GM19452 (cell line): ENCODE measurements around the gene TEX29.

Source experiments
- ATAC-seq: cut with Tn5 transposase; IDR thresholded peaks from one replicate; pipeline ENCODE4 v1.9.1; 2021; ENCODE audit not compliant: unreplicated experiment

The TEX29 gene

DNA sequence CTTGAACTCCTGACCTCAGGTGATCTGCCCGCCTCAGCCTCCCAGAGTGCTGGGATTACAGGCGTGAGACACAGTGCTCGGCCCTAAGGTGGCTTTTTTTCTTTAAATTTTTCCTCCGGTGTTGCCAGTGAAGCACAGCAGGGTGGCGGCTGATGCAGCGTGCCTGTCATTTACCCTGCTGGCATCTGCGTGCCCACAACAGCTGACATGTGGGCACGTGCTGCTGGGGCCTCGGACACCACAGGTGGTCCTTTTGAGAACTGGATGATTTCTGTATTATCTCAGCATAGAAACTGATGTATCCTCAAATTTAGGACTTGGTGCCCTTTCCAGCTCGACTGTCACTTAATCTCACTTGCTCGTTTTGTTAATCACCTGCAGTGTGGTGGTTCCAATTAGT lies 31.2 kb upstream of the TEX29 start:
- no peak for ATAC-seq

DNA sequence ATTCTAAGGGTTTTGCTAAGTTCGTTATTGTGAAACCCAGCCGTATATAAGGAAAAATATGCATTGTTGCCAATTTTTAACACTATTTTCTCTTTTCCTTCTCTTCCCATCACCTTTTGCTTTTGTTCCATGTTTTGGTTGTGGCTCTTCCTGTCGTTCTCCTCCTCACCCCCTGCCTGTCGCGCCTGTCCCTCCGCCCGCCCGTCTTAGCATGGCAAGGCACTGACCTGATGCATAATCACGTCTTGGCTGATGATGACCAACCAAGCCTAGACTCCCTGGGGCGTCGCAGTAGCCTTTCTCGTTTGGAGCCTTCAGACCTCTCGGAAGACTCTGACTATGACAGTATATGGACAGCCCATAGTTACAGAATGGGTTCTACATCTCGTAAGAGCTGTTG lies 28.5 kb upstream of the TEX29 start:
- ATAC-seq = no peak

DNA sequence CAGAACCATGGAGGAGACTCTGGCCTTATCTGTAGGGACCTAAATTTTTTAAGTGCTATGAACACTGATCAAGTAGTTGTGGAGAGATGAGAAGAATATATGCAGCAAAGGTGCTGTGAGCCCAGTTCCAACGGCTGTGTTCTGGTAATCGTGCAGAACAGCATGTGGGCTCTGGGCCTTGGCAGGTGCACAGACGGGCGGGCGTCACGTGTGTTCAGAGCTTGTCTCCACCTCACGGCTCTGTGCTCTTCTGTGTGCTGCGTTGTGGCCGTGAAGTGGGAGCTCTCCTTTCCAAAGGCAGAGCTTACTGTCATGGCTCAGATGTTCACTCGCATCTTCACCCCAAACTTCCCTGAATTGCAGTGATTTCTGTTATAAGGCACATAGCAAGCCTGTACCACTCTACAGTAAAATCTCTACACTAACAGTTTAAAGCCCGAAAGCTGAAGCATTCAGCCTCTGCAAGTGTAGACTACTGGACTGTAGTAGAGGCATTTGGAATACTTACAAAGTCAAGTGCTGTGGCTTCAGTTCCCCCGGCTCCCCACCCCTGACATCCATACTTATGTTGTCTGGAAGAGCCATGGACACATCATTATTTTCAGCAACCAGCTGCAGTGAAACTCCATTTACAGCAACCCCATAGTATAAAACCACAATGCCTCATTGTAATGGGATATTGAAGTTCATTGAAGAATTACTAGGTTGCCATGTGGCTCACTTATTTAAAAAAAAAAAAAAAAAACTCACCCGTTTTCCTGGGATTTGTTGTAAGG lies 27.5 kb upstream of the TEX29 start:
- no peak for ATAC-seq

DNA sequence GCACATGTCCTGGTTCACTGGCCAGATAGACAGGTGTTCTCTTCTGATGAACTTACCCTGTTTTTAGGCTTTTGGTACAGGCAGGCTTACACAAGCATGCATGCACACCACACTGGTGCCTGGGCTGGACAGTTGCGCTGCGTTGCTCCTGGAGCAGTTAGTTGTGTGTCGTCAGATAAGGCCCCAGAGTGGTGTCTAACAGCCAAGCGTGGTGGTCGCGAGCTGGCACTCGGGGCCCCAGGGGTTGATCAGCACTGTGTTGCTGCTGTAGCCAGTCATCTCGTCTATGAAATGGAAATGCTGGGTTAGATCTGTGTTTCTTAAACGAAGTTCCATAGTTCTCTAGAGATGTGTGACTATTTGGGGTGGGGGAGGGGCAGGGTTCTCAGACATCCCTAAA lies 24.6 kb upstream of the TEX29 start:
- no peak for ATAC-seq

DNA sequence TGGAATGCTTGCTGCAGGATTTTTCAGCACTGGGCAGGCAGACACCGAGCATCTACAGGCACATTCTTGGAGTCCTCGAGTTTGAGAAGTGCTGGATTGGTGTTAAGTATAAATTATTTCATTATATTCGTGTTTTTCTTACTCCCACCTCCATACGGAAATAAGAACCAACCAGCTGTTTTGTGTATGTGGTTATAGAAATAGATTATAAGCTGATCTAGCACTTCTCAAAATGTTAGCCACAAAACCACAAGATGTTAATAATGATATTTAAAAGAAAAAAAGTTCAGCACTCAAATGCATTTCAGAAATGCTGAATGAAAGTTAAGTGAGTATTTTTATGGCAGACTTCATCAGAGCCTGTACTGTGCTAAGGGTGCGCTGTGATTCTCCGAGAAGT lies 24.0 kb upstream of the TEX29 start:
- ATAC-seq = no peak

DNA sequence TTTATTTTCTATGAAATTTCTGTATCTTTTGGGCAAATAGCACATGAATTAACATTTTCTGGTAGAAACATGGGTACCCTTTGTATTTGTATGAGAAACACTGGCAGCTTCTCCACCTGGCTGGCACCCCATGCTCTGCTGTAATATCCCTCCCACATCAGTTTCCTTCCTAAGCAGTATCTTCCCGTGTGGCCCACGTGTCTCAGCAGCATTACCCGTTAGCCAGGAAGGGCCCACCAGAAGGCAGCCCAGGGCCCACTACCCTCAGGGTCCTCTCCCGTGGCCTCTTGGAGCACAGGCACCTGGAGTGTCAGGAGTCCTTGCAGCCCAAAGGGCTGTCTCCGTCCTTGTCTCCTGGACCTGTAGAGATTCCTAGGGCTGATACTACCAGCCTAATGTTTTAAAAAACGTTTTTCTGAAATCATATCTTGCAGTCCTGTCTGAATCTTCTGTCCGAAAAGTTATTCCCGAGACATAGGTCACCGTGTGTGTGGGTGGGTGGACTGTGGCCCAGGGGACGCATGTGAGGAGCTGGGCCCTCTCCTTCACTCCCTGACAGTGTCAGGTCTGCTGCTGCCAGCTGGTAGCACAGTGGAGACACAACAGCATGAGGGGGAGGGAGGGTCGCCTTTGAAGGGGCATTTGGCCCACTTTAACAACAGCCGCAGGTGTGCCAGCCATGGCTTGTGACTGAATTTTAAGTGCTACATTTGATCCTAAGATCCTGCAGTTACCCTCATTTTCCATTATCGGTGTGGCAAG lies 22.0 kb upstream of the TEX29 start:
- ATAC-seq = no peak

DNA sequence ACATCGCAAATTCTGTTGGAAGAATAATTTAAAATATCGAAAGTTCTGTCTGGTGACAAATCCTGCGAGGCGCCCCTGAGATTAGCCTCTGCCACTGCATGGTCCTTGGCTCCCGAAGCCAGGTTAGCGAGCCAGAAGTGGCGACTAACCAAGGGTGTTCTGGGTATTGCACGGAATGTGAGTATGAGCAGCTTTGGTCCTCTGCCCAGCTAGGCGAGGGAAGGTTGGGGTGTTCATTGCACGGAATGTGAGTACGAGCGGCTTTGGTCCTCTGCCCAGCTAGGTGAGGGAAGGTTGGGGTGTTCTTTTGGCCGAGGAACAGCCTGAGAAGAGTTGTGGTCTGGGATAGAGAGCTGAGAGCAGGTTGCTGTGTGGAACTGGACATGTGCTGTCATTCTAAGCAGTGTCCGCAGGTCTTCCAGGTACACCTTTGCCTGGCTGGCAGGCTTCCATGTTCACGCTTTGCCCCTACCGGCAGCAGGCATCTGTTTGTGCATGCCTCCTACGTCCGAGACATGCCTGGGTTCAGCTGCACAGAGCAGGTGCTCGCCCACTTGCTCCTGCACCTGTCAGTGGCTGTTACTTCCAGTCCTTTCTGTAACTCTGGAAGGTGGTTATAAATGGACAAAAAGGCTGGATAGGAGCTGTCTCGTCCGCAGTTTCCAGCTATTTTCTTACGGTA lies 18.3 kb upstream of the TEX29 start:
- ATAC-seq = no peak

DNA sequence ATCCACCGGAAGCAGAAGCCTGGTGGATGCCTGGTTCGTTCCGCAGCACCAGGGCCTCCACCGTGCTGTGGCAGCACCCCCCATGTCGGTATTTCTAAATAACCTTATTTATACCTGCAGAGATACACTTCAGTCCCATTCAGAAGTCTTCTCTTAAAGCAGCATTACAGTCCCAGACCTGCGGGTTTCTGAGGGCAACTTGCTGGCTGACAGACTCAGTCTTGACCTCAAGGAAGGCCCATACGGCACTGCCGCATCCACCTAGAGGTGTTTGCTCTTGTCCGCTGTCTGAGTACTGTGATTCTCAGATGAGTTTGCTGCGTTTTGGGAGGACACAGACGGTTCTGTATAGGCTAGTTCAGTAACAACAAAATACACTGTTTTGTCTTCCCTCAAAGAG lies 16.9 kb upstream of the TEX29 start:
- ATAC-seq = no peak

DNA sequence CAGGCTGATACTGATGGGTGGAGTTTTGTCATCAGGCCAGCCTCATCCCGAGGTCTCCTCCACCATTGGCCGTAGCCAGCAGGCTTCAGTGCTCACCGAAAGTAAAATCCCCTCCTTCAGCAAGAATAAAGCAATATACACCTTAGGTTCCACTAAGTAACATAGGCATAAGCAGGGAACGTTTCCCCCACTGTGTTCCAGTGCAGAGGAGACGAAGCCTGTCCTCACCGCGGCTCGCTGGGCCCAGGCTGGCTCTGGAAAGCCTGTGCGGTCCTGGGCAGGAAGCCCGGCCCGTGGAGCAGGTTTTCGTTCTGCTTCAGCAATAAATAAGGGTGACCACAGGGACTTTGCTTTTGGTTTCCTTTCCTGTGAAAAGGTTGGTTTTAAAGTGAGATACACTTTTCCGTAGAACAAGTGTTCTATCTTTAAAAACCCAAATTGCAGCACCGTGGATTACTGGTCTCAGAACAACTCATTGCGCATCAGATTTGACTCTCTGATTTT lies 16.3 kb upstream of the TEX29 start:
- ATAC-seq = peak; percentile 94

DNA sequence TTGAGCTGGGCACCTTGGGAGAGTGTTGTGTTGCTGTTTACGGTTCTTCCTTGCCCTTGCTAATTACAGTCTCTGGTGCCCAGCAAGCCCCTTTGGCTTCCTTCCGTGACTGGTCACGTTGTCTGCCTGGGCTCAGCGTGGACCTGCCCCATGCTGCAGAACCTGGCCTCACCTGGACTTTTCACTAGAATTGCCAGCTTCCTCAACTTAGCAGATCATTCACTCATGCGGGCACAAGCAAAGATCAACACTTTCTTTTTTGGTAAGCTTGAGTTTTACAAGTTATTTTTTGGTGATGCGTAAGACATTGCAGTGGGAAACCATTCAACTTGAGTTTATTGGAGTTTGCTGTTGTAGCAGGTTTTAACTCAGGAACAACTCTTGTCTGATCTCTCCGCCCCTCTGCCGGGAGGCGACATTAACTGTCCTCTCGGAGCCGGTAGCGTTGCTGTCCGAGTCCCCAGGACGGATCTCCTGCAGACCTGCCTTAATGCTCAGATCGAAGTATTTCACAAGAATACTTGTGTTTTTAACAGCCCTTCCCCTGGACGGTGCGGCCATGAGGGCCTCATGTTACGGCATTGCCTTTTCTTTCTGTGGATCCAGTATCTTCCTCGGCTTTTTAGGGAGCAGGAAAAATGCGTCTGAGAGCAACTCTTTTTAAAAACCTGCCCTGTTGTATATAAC lies 15.7 kb upstream of the TEX29 start:
- ATAC-seq = peak; percentile 39

DNA sequence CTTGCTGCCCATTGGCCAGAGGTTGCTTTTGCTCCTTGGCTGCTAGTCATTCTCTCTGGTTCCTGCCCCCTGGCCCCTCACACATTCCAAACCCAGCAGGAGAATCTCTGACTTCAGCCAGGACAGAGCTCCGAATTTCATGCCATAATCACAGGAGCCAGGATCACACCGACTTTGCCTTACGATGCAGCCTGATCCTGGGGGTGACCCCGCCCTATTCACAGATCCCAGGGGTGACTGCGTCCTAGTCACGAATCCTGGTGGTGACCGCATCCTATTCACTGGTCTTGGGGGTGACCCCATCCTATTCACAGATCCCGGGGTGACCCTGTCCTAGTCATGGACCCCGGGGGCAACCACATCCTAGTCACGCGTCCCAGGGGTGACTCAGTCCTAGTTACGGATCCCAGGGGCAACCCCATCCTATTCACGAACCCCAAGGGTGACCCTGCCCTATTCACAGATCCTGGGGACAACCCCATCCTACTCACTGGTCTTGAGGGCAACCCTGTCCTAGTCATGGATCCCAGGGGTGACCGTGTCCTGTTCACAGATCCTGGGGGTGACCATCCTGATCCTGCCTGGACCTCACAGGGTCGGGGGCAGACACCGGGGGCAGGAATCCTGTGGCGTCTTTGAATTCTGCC lies 7.4 kb upstream of the TEX29 start:
- ATAC-seq = no peak

DNA sequence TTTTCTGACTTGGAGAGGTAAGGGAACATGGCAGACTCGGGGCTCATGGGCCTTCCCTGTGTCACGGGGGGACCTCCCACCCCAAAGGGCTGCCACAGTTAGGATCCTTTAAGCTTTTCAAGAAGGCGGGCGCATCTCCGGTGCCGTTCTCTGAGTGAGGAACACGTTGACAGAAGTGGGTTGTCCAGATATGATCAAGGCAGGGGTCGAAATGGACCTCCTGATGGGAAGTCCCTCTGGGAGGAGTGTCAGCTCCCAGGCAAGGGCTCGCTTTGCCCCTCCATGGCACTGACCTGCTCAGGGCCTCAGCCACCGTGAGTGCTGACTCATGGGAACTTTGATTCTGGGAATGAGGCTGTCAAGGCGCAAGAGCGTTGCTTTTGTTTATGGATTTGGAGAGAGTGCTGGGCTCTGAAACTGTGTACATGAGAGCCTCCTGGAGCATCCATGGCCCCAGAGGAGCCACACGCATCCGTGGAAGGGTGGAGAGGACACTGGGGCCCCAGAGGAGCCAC lies 6.5 kb upstream of the TEX29 start:
- no peak for ATAC-seq

DNA sequence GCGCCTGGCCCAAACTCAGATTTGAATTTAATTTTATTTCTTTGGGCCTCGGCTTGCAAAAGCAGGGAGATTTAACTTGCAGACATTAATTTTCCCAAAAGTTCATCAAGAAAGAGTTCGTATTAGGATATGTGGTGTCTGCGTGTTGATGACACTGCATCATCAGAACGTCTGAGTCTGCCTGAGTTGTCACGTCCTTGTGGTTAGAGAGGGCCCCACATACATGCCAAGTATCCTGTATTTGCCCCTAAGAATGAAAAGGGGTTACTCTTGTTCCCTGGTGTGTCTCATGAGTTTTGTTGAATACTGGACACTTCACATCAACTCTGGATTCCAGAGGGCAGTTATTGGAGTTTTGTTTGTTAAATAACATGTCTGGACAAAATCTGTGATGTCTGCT lies 5.6 kb upstream of the TEX29 start:
- ATAC-seq = no peak

DNA sequence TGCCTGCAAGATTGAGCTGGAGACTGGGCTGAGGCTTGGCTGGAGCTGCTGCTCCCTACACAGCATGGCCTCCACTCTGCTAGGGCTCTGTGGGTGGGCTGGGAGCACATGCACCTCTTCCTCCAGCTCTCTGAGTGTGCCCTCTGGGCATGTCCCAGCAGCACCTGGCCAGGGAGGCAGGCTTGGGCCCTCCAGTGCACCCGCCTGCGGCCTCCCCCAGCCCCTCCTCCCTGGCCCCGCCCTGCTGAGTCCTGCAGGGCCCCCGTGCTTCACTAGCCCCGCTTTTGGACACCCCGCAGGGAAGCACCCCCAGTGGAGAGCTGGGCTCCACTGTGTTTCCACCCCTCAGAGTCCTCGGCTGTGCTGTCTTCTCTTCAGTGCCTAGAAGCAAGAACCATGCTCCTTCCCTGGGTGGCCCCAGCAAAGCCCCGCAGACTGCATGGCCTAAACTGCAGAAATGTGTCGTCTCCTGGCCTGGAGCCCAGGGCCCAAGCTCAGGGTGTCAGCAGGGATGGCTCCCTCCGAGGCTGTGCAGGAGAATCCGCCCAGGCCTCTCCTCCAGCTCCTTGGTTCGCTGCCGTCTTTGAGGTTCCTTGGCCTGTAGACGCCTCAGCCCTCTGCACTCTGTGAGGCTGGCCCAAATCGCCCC lies 5.0 kb upstream of the TEX29 start:
- no peak for ATAC-seq

DNA sequence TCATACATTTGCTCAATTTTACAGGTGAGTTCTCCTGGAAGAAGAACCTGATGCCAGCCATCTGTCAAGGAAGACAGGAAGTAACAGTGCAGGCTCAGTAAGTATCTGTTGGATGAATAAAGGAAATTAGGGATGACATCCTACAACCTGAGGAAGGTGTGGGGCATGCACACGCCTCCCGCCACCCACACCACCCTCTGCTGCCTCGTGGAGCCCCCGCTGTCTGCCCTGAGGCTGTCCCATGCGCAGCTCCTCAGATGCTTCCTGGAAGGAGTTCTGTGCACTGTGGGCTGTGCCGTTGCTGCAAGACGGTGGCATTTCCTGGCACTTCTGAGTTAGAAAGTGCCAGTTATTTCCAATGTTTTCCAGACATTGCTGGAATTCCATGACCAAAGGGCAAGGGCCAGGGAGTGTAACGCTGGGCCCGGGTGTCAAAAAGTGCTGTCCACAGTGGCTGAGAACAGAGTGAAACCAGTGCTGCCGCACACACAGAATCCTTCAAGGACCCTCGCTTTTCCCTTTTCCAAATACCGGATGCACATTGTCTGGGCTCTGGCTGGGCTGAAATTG lies 4.2 kb upstream of the TEX29 start:
- ATAC-seq = no peak

DNA sequence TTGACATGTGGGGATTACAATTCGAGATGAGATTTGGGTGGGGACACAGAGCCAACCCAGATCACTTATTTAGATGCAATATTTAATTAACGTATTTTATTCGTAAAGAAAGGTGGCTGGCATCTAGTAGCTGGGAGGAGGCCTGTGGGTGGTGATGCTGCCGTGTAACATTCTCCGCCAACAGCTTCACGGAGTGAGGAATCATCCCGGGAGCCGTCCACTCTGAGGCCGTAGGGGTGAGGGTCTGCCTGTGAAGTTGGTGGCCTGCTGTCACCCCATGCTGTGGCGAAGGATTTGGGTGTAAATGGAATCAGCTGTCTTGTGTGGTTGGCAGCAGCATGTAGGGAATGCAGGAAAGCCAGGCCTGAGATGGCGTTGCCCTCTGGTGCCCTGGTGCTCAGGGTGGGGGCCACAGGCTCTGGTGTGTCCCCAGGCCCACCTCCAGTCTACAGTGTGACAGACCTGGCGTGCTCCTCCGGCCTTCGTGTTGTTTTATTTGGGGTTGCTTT lies 3.3 kb upstream of the TEX29 start:
- ATAC-seq = no peak

DNA sequence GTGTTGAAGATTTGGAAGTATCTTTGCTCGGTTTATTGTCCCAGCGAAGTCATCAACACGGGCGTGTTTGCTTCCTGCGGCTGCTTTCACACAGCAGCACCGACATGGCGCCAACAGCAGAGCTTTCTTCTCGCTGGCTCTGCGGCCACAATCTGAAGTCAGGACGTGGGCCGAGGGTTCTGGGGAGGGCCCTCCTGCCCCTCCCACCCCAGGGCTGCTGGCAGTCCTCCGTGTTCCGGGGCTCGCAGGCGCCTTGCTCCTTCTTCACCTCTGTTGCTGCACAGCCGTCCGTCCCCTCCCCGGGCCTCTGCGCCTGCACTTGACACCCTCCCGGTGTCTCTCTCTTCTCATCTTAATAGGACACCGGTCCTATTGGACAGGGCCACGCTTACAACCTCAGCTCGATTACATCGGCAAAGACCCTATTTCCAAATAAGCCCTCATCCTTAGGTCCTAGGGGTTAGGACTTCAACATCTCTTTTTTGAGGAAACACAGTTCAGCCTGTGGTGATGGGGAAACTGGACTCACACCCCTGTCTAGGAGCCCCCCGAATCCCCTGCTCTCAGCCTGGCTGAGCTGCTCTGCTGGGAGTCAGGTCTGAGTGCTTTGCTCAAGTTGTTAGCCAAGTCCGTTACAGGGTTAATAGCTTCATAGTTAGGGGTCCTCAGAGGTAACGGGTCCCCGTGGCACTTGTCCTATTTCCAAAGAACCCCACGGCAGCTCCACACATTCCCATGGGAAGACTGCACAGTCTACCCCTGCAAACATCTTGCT lies 2.7 kb upstream of the TEX29 start:
- no peak for ATAC-seq

DNA sequence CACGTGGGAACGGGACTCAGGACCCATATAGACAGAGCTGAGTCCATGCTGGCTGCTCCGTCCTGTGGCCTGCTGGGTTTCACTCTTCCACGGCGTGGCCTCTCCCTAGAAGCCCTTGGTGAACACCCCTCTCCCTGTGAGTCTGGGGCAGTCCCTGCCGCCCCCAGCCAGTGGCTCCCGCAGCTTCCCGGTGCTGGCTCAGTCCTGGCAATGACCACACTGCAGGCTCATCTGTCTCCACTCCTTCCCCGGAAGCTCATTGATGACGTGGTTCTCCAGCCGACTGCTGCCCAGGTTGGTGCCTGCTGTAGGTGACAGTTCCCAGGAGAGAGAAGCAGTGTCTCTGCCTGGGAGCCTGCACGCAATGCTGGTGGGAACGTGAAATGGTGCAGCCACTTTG lies 2.1 kb upstream of the TEX29 start:
- ATAC-seq = no peak

DNA sequence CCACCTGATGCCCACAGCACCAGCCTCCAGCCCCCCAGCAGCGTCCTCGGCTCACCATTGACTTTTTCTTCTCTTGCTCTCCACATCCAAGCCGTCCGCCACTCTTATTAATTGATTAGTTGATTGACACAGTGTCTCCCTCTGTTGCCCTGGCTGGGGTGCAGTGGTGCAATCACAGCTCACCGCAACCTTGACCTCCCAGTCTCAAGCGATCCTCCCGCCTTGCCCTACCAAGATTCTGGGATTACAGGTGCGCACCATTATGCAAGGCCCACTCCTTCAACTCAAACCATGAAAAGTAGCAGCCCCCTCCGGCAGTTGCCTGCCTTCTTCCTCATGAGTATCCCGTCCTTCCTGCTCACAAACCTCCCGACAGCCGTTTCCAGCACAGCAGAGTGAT lies 921 bp upstream of the TEX29 start:
- ATAC-seq = no peak
